Keratinocyte (primary cell): Measurements from ENCODE around the gene GSC2. TPM values are rescaled to one million over a fixed set of nuclear protein-coding genes. Genes with fewer than 3 reads are reported as not detected.

Experiments
- DNase-seq: peaks from one replicate; pipeline ENCODE4 v3.0.0-alpha.2; 2011; ENCODE audit warnings: low read depth, missing footprints, low spot score
- FAIRE-seq: peaks from 2 replicates; lab custom pipeline; 2011; peaks lifted over from hg19 to GRCh38; lab: Jason Lieb, UNC
- H2AFZ ChIP-seq: 2 replicates; pipeline ENCODE4 v1.6.0; 2012; ENCODE audit warnings: low read length, control low read depth, inconsistent platforms; ENCODE audit not compliant: control insufficient read depth
- H3K27ac ChIP-seq: 2 replicates; pipeline ENCODE4 v1.5.1; 2011; ENCODE audit warnings: low read length; ENCODE audit not compliant: control insufficient read depth, insufficient read depth
- H3K27me3 ChIP-seq: 3 replicates; pipeline ENCODE4 v1.6.0; 2011; ENCODE audit warnings: low read length; ENCODE audit not compliant: control insufficient read depth, insufficient read depth; ENCODE audit errors: extremely low read depth
- H3K36me3 ChIP-seq, 2 experiments: 2 replicates in 1 of 2; 3 replicates in 1 of 2; pipeline ENCODE4 v1.5.1; 2011; ENCODE audit warnings: low read length in 2 of 2, mild to moderate bottlenecking in 1 of 2; ENCODE audit not compliant: control insufficient read depth in 2 of 2, insufficient read depth in 2 of 2; ENCODE audit errors: extremely low read depth in 1 of 2
- H3K4me1 ChIP-seq: 3 replicates; pipeline ENCODE4 v1.5.1; 2011; ENCODE audit warnings: low read length; ENCODE audit not compliant: control insufficient read depth, insufficient read depth; ENCODE audit errors: extremely low read depth
- H3K4me2 ChIP-seq: 3 replicates; pipeline ENCODE4 v1.6.0; 2011; ENCODE audit warnings: low read depth, low read length; ENCODE audit not compliant: control insufficient read depth, insufficient read depth; ENCODE audit errors: extremely low read depth
- H3K4me3 ChIP-seq, 3 experiments: fragments of 200-600 bp in 1 of 3; sonication (generic) in 1 of 3; 2 replicates in 2 of 3; 3 replicates in 1 of 3; pipeline ENCODE4 v1.5.1; 2011 to 2016; ENCODE audit warnings: low read length in 3 of 3, mild to moderate bottlenecking in 3 of 3, control low read depth in 2 of 3, inconsistent platforms in 1 of 3, low read depth in 1 of 3, mixed read lengths in 1 of 3, mixed run types in 1 of 3, moderate library complexity in 1 of 3; ENCODE audit not compliant: control insufficient read depth in 2 of 3, insufficient read depth in 2 of 3; ENCODE audit errors: extremely low read depth in 1 of 3
- H3K79me2 ChIP-seq: 2 replicates; pipeline ENCODE4 v1.6.0; 2012; ENCODE audit warnings: low read length; ENCODE audit not compliant: control insufficient read depth, insufficient read depth
- H3K9ac ChIP-seq: 3 replicates; pipeline ENCODE4 v1.6.0; 2011; ENCODE audit warnings: low read length; ENCODE audit not compliant: control insufficient read depth, insufficient read depth; ENCODE audit errors: extremely low read depth
- H3K9me1 ChIP-seq: 3 replicates; pipeline ENCODE4 v1.6.0; 2011; ENCODE audit warnings: low read length; ENCODE audit not compliant: control insufficient read depth, insufficient read depth; ENCODE audit errors: extremely low read depth
- H3K9me3 ChIP-seq: 2 replicates; pipeline ENCODE4 v1.5.1; 2012; ENCODE audit warnings: low read depth, low read length; ENCODE audit not compliant: control insufficient read depth
- H4K20me1 ChIP-seq: 3 replicates; pipeline ENCODE4 v1.6.0; 2011; ENCODE audit warnings: low read length; ENCODE audit not compliant: control insufficient read depth, insufficient read depth; ENCODE audit errors: extremely low read depth
- EZH2 ChIP-seq: IDR thresholded peaks from one replicate; pipeline ENCODE4 v1.6.1; 2012; ENCODE audit warnings: inconsistent platforms, mild to moderate bottlenecking, low read length, moderate library complexity
- dilution Hi-C: fragments of 300-500 bp; cut with MboI; formaldehyde crosslinking; loops from one replicate; pipeline ENCODE4 v1.7.0; 2020; ENCODE audit warnings: low sequenced_read_pairs; ENCODE audit not compliant: extremely low pct_ligation_motif_present
- polyA plus RNA-seq, 5 experiments: library from polyadenylated mRNA; depleted of rRNA in 3 of 5; stranded (reverse) in 3 of 5; stranded (forward) in 1 of 5; unstranded in 1 of 5; fragments of >200 nt; gene quantifications; 1 replicate in 1 of 5; 2 replicates in 3 of 5; 3 replicates in 1 of 5; pipeline versions ENCODE4 v1.2.1 to v1.2.3, GENCODE V29; 2011 to 2012; ENCODE audit warnings: missing spikeins in 2 of 5, low read depth in 1 of 5, low replicate concordance in 1 of 5
- TF ChIP-seq, protein P1 (sequence below), 3 experiments: IDR thresholded peaks in 1 of 3; conservative IDR thresholded peaks in 1 of 3; optimal IDR thresholded peaks in 1 of 3; 2 replicates in 2 of 3; 3 replicates in 1 of 3; pipeline versions ENCODE3 to v1.5.1; 2011; ENCODE audit warnings: low read length in 3 of 3, mild to moderate bottlenecking in 3 of 3, moderate library complexity in 2 of 3, control low read depth in 1 of 3, inconsistent platforms in 1 of 3; ENCODE audit not compliant: insufficient read depth in 2 of 3; ENCODE audit errors: extremely low read depth in 1 of 3

The GSC2 gene
- polyA plus RNA-seq, 1 donor (not counting 4 experiments of a cell fraction or from before 2014, with no cell fraction given) = not detected

- dilution Hi-C loops = no loop called here
- no peak overlapping the region for H3K4me3 ChIP-seq
- H4K20me1 ChIP-seq = peaks cover 5% of the 10 kb centered on the region
- peaks cover 17% of the 10 kb centered on the region for H3K4me1 ChIP-seq
- H3K9ac ChIP-seq = no peak overlapping the region
- peaks cover 5 to 9% of the 10 kb centered on the region in 2 experiments for H3K36me3 ChIP-seq
- H3K9me3 ChIP-seq = no peaks in the 10 kb centered on the region
- H3K27ac ChIP-seq = no peak overlapping the region
- no peaks in the 10 kb centered on the region for H3K9me1 ChIP-seq
- H3K79me2 ChIP-seq = peaks cover 14% of the 10 kb centered on the region
- DNase-seq (no peak), FAIRE-seq (no peak)
- TF ChIP-seq, protein P1, sequence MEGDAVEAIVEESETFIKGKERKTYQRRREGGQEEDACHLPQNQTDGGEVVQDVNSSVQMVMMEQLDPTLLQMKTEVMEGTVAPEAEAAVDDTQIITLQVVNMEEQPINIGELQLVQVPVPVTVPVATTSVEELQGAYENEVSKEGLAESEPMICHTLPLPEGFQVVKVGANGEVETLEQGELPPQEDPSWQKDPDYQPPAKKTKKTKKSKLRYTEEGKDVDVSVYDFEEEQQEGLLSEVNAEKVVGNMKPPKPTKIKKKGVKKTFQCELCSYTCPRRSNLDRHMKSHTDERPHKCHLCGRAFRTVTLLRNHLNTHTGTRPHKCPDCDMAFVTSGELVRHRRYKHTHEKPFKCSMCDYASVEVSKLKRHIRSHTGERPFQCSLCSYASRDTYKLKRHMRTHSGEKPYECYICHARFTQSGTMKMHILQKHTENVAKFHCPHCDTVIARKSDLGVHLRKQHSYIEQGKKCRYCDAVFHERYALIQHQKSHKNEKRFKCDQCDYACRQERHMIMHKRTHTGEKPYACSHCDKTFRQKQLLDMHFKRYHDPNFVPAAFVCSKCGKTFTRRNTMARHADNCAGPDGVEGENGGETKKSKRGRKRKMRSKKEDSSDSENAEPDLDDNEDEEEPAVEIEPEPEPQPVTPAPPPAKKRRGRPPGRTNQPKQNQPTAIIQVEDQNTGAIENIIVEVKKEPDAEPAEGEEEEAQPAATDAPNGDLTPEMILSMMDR (optimal IDR thresholded peaks at IDR 0.05 in 1 of 3, IDR thresholded peaks at IDR 0.05 in 1 of 3, conservative IDR thresholded peaks at IDR 0.05 in 1 of 3; ENCODE audit: extremely low read depth in 1 of 3, insufficient read depth in 2 of 3, low read length in 3 of 3) = no peak
- TF ChIP-seq EZH2 = no peak
- no peak overlapping the region for H3K4me2 ChIP-seq
- H2AFZ ChIP-seq = no peak overlapping the region
- H3K27me3 ChIP-seq = no peaks in the 10 kb centered on the region
These were observed 30.8 kb upstream of the GSC2 start for GRCh38 chr22:19180740-19181410.

DNA sequence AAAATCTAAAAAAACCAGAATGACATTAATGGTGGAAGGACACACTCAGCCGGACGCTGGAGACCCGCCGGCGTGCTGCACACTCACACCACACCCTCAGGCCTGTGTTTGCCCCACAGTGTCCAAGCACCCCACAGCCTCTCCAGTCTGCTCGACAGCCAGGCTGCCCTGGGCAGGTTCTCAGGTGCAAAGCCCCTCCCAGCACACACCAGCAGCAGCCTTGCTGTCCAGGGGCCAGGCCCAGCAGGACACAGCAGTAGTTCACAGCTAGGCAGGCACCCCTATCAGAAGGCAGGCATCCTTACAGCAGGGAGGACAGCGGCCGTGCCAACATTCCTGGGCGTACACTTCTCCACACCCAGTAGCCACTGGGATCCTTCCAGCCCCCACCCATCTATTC lies 30.1 kb upstream of the GSC2 start:
- no peak overlapping the region for H3K9ac ChIP-seq
- no peaks in the 10 kb centered on the region for H3K9me1 ChIP-seq
- peaks cover 5% of the 10 kb centered on the region for H4K20me1 ChIP-seq
- H2AFZ ChIP-seq = no peak overlapping the region
- no peak overlapping the region for H3K4me2 ChIP-seq
- H3K4me1 ChIP-seq = peaks cover 19% of the 10 kb centered on the region
- H3K79me2 ChIP-seq = peaks cover 14% of the 10 kb centered on the region
- no peaks in the 10 kb centered on the region for H3K9me3 ChIP-seq
- TF ChIP-seq, protein P1 (optimal IDR thresholded peaks at IDR 0.05 in 1 of 3, IDR thresholded peaks at IDR 0.05 in 1 of 3, conservative IDR thresholded peaks at IDR 0.05 in 1 of 3; ENCODE audit: extremely low read depth in 1 of 3, insufficient read depth in 2 of 3, low read length in 3 of 3) = no peak
- no peak for TF ChIP-seq EZH2
- no peaks in the 10 kb centered on the region for H3K27me3 ChIP-seq
- no peak for DNase-seq
- dilution Hi-C loops = no loop called here
- H3K27ac ChIP-seq = no peak overlapping the region
- peaks cover 5 to 12% of the 10 kb centered on the region in 2 experiments for H3K36me3 ChIP-seq
- no peak overlapping the region for H3K4me3 ChIP-seq
- no peak for FAIRE-seq
